Cardiac muscle cell (in vitro differentiated cells and primary cell): ENCODE measurements around the gene LPIN1. TPM values are rescaled to one million over a fixed set of nuclear protein-coding genes. Genes with fewer than 3 reads are reported as not detected.

Experiments used
- DNase-seq, 2 donors: peaks; one replicate each; pipeline versions ENCODE4 v3.0.0 to v3.0.0-alpha.2; 2010 to 2017; ENCODE audit warnings: low read depth in 1 of 2, low spot score in 1 of 2
- H3K27ac ChIP-seq: fragments of 200-600 bp; sonication (generic); 2 replicates; pipeline ENCODE4 v1.5.1; 2016
- H3K27me3 ChIP-seq: fragments of 200-600 bp; sonication (generic); 2 replicates; pipeline ENCODE4 v1.6.0; 2016; ENCODE audit warnings: control low read depth
- H3K36me3 ChIP-seq: fragments of 200-600 bp; sonication (generic); 2 replicates; pipeline ENCODE4 v1.5.1; 2016; ENCODE audit warnings: control low read depth
- H3K4me1 ChIP-seq: fragments of 200-600 bp; sonication (generic); 2 replicates; pipeline ENCODE4 v1.8.1; 2017; ENCODE audit warnings: low read depth, mild to moderate bottlenecking, mixed run types
- H3K4me3 ChIP-seq: fragments of 200-600 bp; sonication (generic); 2 replicates; pipeline ENCODE4 v1.5.1; 2016; ENCODE audit warnings: mild to moderate bottlenecking
- H3K9me3 ChIP-seq: fragments of 200-600 bp; sonication (generic); 2 replicates; pipeline ENCODE4 v1.5.1; 2017; ENCODE audit warnings: low read depth, mild to moderate bottlenecking, control low read depth
- polyA plus RNA-seq: library from polyadenylated mRNA; unstranded; fragments of >200 nt; fragmentation: Nextera tagmentation; extraction: Ambion mirVana; gene quantifications from 2 replicates; pipeline ENCODE4 v1.2.1, GENCODE V29; 2016
- total RNA-seq: library from RNA; depleted of rRNA; stranded (reverse); fragments of >200 nt; gene quantifications from 2 replicates; pipeline ENCODE4 v1.2.3, GENCODE V29; 2016
- TF ChIP-seq, protein P1 (sequence below): IDR thresholded peaks from 2 replicates; pipeline ENCODE4 v1.5.1; 2012; ENCODE audit warnings: low read depth, mild to moderate bottlenecking, low read length

LPIN1 gene
- total and polyA plus RNA-seq, 2 experiments from 2014 or later: 47.0 to 58.3 TPM

GRCh38 chr2:11720752-11721151, 25.7 kb upstream of the LPIN1 start:
- TF ChIP-seq, protein P1, sequence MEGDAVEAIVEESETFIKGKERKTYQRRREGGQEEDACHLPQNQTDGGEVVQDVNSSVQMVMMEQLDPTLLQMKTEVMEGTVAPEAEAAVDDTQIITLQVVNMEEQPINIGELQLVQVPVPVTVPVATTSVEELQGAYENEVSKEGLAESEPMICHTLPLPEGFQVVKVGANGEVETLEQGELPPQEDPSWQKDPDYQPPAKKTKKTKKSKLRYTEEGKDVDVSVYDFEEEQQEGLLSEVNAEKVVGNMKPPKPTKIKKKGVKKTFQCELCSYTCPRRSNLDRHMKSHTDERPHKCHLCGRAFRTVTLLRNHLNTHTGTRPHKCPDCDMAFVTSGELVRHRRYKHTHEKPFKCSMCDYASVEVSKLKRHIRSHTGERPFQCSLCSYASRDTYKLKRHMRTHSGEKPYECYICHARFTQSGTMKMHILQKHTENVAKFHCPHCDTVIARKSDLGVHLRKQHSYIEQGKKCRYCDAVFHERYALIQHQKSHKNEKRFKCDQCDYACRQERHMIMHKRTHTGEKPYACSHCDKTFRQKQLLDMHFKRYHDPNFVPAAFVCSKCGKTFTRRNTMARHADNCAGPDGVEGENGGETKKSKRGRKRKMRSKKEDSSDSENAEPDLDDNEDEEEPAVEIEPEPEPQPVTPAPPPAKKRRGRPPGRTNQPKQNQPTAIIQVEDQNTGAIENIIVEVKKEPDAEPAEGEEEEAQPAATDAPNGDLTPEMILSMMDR: no peak
- Histone ChIP-seq H3K27me3 (no peaks in the 10 kb centered on the region), H3K27ac (no peak overlapping the region), H3K9me3 (no peaks in the 10 kb centered on the region), H3K36me3 (no peaks in the 10 kb centered on the region), H3K4me1 (peaks cover 7% of the 10 kb centered on the region), H3K4me3 (no peak overlapping the region)
- DNase-seq: no peak

DNA sequence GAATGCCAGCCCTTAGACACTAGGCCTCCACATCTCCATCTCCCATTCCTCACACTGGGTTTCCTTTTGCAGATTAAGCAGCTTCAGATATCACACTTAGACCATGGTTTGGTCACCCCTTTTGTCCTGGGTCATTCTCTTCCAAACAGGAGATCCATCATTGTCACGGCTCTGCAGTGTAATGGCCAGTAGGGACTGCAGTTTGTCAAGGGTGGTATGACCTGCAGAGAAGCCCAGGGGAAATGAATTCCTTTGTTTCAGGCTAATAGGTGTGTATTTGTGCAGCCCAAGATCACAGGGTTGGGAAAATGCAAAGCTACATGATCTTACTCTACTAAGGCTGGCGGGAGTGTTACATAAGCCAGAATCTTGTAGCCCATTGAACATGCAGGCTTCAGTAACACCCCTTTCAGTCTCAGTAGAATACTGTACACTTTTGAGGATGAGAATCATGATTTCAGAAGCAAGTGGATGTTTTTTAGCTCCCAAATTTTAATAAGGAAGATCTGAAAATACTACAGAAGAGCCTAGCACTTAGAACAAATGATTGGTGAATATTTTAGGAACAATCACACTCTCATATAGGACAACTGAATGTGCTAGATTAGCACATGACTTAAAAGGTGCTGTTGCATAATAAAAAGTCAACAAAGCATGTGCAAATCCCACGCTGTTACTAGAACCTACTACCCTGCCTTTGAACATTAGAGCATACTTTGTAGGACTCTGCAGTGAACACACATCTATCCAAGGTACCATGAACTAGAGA, 24.0 kb upstream of the LPIN1 start:
- Histone ChIP-seq H3K9me3 (no peaks in the 10 kb centered on the region), H3K4me1 (peaks cover 7% of the 10 kb centered on the region), H3K4me3 (no peak overlapping the region), H3K27ac (no peak overlapping the region), H3K27me3 (no peaks in the 10 kb centered on the region), H3K36me3 (no peaks in the 10 kb centered on the region)
- TF ChIP-seq, protein P1: no peak
- no peak for DNase-seq

GRCh38 chr2:11723061-11723371, 23.4 kb upstream of the LPIN1 start:
- Histone ChIP-seq H3K36me3 (no peaks in the 10 kb centered on the region), H3K27me3 (no peaks in the 10 kb centered on the region), H3K9me3 (no peaks in the 10 kb centered on the region), H3K27ac (no peak overlapping the region), H3K4me3 (no peak overlapping the region), H3K4me1 (peaks cover 7% of the 10 kb centered on the region)
- TF ChIP-seq, protein P1: no peak
- no peak for DNase-seq

- no peaks in the 10 kb centered on the region for H3K9me3 ChIP-seq
- no peaks in the 10 kb centered on the region for H3K27me3 ChIP-seq
- TF ChIP-seq, protein P1: no peak
- no peaks in the 10 kb centered on the region for H3K36me3 ChIP-seq
- DNase-seq: no peak
- H3K4me1 ChIP-seq: peaks cover 3% of the 10 kb centered on the region
- no peak overlapping the region for H3K27ac ChIP-seq
- no peak overlapping the region for H3K4me3 ChIP-seq
Observed at GRCh38 chr2:11724151-11724550, 22.3 kb upstream of the LPIN1 start.

- Histone ChIP-seq H3K27me3 (no peaks in the 10 kb centered on the region), H3K36me3 (no peaks in the 10 kb centered on the region), H3K4me1 (no peaks in the 10 kb centered on the region), H3K27ac (no peak overlapping the region), H3K4me3 (no peak overlapping the region), H3K9me3 (no peaks in the 10 kb centered on the region)
- DNase-seq: peak in 1 of 2 donors; percentile 83
- TF ChIP-seq, protein P1: no peak
Observed at GRCh38 chr2:11726384-11726783, 20.0 kb upstream of the LPIN1 start.
